Gastroesophageal sphincter (tissue), 3 donors: Measurements from ENCODE around the gene FZR1.

Experiments used
- CTCF ChIP-seq, 4 experiments: fragments of 200-600 bp in 2 of 4; fragments of 450-650 bp in 2 of 4; sonication (generic) in 1 of 4; IDR thresholded peaks; one replicate each; pipeline ENCODE4 v1.5.1; 2017 to 2019; ENCODE audit warnings: antibody characterized with exemption in 4 of 4, mild to moderate bottlenecking in 2 of 4, moderate library complexity in 2 of 4
- POLR2A ChIP-seq, 2 donors: fragments of 450-650 bp; IDR thresholded peaks; one replicate each; pipeline ENCODE4 v1.6.1; 2017; ENCODE audit warnings: antibody characterized with exemption in 2 of 2, mild to moderate bottlenecking in 2 of 2, moderate library complexity in 1 of 2
- POLR2AphosphoS5 ChIP-seq: sonication (generic); formaldehyde crosslinking; IDR thresholded peaks from one replicate; pipeline ENCODE4 v1.6.1; 2017; ENCODE audit warnings: antibody characterized with exemption

GRCh38 chr19:3554254-3555083 is 48.4 kb downstream of the FZR1 start:
- TF ChIP-seq CTCF (IDR thresholded peaks at IDR 0.05) (no peak), POLR2A (IDR thresholded peaks at IDR 0.05) (no peak), POLR2AphosphoS5 (no peak)
